Fibroblast of lung (primary cell): ENCODE measurements around the gene EGFL6. TPM values are rescaled to one million over a fixed set of nuclear protein-coding genes. Genes with fewer than 3 reads are reported as not detected.

Experiments used
- DNase-seq, 2 donors: peaks; one replicate each; pipeline versions ENCODE4 v3.0.0 to v3.0.0-alpha.2; 2010; ENCODE audit warnings: low read depth in 2 of 2
- H2AFZ ChIP-seq: 2 replicates; pipeline ENCODE4 v1.5.1; 2012; ENCODE audit warnings: low read length, control low read depth, inconsistent platforms
- H3K27ac ChIP-seq: 2 replicates; pipeline ENCODE4 v1.5.1; 2011; ENCODE audit warnings: low read length, control low read depth; ENCODE audit not compliant: insufficient read depth
- H3K27me3 ChIP-seq: 2 replicates; pipeline ENCODE4 v1.5.1; 2011; ENCODE audit warnings: mild to moderate bottlenecking, low read length; ENCODE audit not compliant: control insufficient read depth, insufficient read depth
- H3K36me3 ChIP-seq: 2 replicates; pipeline ENCODE4 v1.5.1; 2011; ENCODE audit warnings: low read length; ENCODE audit not compliant: control insufficient read depth, insufficient read depth
- H3K4me1 ChIP-seq: 2 replicates; pipeline ENCODE4 v1.5.1; 2011; ENCODE audit warnings: low read length; ENCODE audit not compliant: control insufficient read depth, insufficient read depth; ENCODE audit errors: extremely low read depth
- H3K4me2 ChIP-seq: 2 replicates; pipeline ENCODE4 v1.5.1; 2011; ENCODE audit warnings: low read length, control low read depth; ENCODE audit not compliant: insufficient read depth; ENCODE audit errors: extremely low read depth
- H3K4me3 ChIP-seq, 4 experiments: fragments of 200-600 bp in 1 of 4; sonication (generic) in 1 of 4; replicated peaks in 1 of 4; 2 replicates each; pipeline ENCODE4 v1.5.1; 2011 to 2016; ENCODE audit warnings: low read length in 4 of 4, low read depth in 3 of 4, mild to moderate bottlenecking in 3 of 4, control low read depth in 2 of 4, inconsistent platforms in 1 of 4, mixed read lengths in 1 of 4; ENCODE audit not compliant: insufficient read depth in 1 of 4; ENCODE audit errors: control extremely low read depth in 1 of 4
- H3K79me2 ChIP-seq: 2 replicates; pipeline ENCODE4 v1.5.1; 2012; ENCODE audit warnings: mild to moderate bottlenecking, low read length, inconsistent platforms; ENCODE audit not compliant: control insufficient read depth, insufficient read depth
- H3K9ac ChIP-seq: 2 replicates; pipeline ENCODE4 v1.5.1; 2011; ENCODE audit warnings: mild to moderate bottlenecking, low read length, control low read depth; ENCODE audit not compliant: insufficient read depth
- H3K9me3 ChIP-seq: 2 replicates; pipeline ENCODE4 v1.5.1; 2012; ENCODE audit warnings: low read depth, low read length; ENCODE audit not compliant: control insufficient read depth, insufficient read depth
- H4K20me1 ChIP-seq: 2 replicates; pipeline ENCODE4 v1.5.1; 2011; ENCODE audit warnings: low read length; ENCODE audit not compliant: control insufficient read depth, insufficient read depth; ENCODE audit errors: extremely low read depth
- EZH2 ChIP-seq: IDR thresholded peaks from 2 replicates; pipeline ENCODE4 v1.5.1; 2012; ENCODE audit warnings: low read length, control low read depth, mild to moderate bottlenecking; ENCODE audit errors: missing control alignments
- polyA plus RNA-seq, 2 donors: library from polyadenylated mRNA; depleted of rRNA in 1 of 2; stranded (reverse) in 1 of 2; unstranded in 1 of 2; fragments of >200 nt; gene quantifications; 2 replicates each; pipeline ENCODE4 v1.2.1, GENCODE V29; 2011 to 2012; ENCODE audit warnings: missing spikeins in 1 of 2
- total RNA-seq: library from RNA; depleted of rRNA; stranded (reverse); fragments of >200 nt; gene quantifications from 2 replicates; pipeline ENCODE4 v1.2.1, GENCODE V29; 2014
- TF ChIP-seq, protein P1 (sequence below), 2 donors: IDR thresholded peaks in 1 of 2; conservative IDR thresholded peaks in 1 of 2; 1 replicate in 1 of 2; 2 replicates in 1 of 2; pipeline ENCODE4 v1.5.1; 2011 to 2012; ENCODE audit warnings: low read length in 2 of 2, control low read depth in 1 of 2, inconsistent platforms in 1 of 2, low read depth in 1 of 2, mild to moderate bottlenecking in 1 of 2

EGFL6 gene
- total and polyA plus RNA-seq, 2 donors (not counting 1 experiment from before 2014, with no cell fraction given): 0.17 to 0.32 TPM

DNA sequence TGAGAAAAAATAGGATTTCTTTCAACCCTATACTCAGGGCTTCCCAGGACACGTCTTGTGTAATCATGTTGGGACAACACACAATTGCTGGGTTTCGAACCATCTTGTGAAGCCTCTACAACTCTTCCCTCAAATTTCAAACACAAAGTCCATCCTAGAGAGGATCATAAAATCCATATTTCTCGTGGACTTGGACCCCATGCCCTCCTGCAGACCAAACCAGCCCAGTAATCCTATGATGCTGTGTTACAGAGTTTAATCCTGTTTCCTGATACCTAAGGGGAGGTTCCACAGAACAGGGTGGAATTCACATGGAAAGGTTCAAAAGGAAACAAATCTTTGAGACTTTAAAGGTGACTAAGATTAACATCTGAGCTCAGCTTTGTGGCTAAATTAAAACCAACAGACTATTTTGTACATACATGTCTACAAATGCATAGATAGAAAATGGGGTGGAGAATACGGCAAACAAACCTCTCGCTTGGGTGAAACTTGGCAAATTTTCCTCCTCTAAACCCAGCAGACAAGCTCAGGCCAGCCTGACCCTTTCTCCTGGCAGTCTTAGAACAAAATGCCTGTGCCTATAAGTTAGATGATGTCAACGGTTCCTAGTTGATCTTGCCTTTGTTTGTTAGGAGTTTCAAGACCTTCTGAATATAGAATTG lies 38.1 kb downstream of the EGFL6 start:
- Histone ChIP-seq H3K4me2 (no peak overlapping the region), H2AFZ (no peak overlapping the region), H3K9ac (no peak overlapping the region), H3K27ac (no peak overlapping the region), H3K27me3 (no peaks in the 10 kb centered on the region), H3K9me3 (no peaks in the 10 kb centered on the region), H3K4me1 (no peaks in the 10 kb centered on the region), H3K4me3 (no peak overlapping the region), H4K20me1 (no peaks in the 10 kb centered on the region), H3K36me3 (no peaks in the 10 kb centered on the region), H3K79me2 (no peaks in the 10 kb centered on the region)
- TF ChIP-seq EZH2: no peak
- TF ChIP-seq, protein P1, sequence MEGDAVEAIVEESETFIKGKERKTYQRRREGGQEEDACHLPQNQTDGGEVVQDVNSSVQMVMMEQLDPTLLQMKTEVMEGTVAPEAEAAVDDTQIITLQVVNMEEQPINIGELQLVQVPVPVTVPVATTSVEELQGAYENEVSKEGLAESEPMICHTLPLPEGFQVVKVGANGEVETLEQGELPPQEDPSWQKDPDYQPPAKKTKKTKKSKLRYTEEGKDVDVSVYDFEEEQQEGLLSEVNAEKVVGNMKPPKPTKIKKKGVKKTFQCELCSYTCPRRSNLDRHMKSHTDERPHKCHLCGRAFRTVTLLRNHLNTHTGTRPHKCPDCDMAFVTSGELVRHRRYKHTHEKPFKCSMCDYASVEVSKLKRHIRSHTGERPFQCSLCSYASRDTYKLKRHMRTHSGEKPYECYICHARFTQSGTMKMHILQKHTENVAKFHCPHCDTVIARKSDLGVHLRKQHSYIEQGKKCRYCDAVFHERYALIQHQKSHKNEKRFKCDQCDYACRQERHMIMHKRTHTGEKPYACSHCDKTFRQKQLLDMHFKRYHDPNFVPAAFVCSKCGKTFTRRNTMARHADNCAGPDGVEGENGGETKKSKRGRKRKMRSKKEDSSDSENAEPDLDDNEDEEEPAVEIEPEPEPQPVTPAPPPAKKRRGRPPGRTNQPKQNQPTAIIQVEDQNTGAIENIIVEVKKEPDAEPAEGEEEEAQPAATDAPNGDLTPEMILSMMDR (conservative IDR thresholded peaks at IDR 0.05 in 1 of 2, IDR thresholded peaks at IDR 0.05 in 1 of 2; ENCODE audit: low read depth in 1 of 2, low read length in 2 of 2): no peak
- no peak for DNase-seq

DNA sequence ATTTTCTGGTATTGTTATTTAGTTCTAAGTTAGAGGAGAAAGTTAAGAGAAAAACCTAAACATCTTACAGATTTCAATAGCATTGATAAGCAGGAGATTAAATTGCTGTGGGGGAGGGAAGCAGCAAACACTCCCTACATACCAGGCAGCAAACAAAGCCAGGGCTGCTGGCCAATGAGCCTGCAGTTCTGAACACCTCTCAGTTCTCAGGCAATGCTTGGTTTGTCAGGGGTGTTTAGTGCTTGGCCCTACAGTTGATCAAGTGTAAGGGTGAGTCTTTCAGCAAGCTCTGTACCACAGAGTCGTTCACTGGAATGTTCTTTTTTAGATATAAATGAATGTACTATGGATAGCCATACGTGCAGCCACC lies 38.6 kb downstream of the EGFL6 start:
- TF ChIP-seq, protein P1 (conservative IDR thresholded peaks at IDR 0.05 in 1 of 2, IDR thresholded peaks at IDR 0.05 in 1 of 2; ENCODE audit: low read depth in 1 of 2, low read length in 2 of 2): no peak
- no peak for TF ChIP-seq EZH2
- H3K4me3 ChIP-seq: no peak overlapping the region
- no peaks in the 10 kb centered on the region for H3K27me3 ChIP-seq
- H3K9me3 ChIP-seq: no peaks in the 10 kb centered on the region
- H2AFZ ChIP-seq: no peak overlapping the region
- H3K36me3 ChIP-seq: no peaks in the 10 kb centered on the region
- no peak overlapping the region for H3K9ac ChIP-seq
- H3K27ac ChIP-seq: no peak overlapping the region
- H3K79me2 ChIP-seq: no peaks in the 10 kb centered on the region
- DNase-seq: no peak
- no peaks in the 10 kb centered on the region for H3K4me1 ChIP-seq
- H3K4me2 ChIP-seq: no peak overlapping the region
- no peaks in the 10 kb centered on the region for H4K20me1 ChIP-seq

DNA sequence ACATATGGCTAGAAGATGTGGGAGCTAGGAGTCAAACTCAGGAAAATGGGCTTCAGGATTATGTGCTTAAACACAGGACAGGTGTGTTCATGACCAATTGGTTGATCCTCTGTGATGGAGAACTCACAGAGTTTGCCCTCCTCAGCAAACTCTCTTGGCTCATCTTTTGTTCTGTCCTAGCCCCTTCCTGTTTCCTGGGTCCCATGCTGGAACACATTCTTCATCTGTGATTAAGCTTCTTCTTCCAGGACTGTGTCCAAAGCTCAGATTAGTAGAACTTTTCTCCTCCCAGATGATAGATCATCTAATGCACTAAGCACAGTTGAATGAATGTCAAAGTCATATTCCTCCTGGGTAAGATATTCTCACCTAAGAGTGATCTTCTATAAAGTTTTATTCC lies 44.8 kb downstream of the EGFL6 start:
- TF ChIP-seq EZH2: no peak
- TF ChIP-seq, protein P1 (conservative IDR thresholded peaks at IDR 0.05 in 1 of 2, IDR thresholded peaks at IDR 0.05 in 1 of 2; ENCODE audit: low read depth in 1 of 2, low read length in 2 of 2): no peak
- Histone ChIP-seq H3K4me1 (no peaks in the 10 kb centered on the region), H3K4me2 (no peak overlapping the region), H3K27ac (no peak overlapping the region), H3K27me3 (no peaks in the 10 kb centered on the region), H3K9me3 (no peaks in the 10 kb centered on the region), H3K36me3 (no peaks in the 10 kb centered on the region), H3K9ac (no peak overlapping the region), H3K79me2 (no peaks in the 10 kb centered on the region), H4K20me1 (no peaks in the 10 kb centered on the region), H2AFZ (no peak overlapping the region), H3K4me3 (no peak overlapping the region)
- DNase-seq: no peak
